Measurements from ENCODE around the gene ENPP7. TPM values are rescaled to one million over a fixed set of nuclear protein-coding genes. Genes with fewer than 3 reads are reported as not detected.
A peak's percentile ranks its signal among the peaks of the same experiment; 100 is the strongest.

Gene ENPP7
- polyA plus RNA-seq, 3 donors = not detected

DNA sequence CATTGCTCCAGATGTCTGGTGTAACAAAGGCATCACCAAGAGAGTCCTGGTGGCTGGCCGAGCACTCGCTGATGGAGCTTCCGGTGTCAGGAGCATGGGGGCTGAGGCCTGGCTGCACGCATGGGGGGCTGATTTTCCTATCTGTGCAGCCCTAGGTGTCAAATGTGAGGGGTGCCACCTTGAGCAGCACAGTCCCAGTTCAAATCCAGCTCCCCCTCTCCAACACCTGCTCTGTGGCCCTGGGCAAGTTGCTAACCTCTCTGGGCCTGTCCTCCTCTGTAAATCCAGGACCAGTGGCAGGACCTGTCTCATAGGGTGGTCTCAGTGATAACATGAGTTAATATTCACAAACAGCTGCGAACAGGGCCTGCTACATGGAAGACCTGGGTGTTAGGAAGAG, 12.9 kb downstream of the ENPP7 start:
- Histone ChIP-seq H3K27ac (ENCODE audit: low read depth in 1 of 2, low read length in 2 of 2) (no peak overlapping the region), H3K79me2 (ENCODE audit: insufficient read depth, low read length) (no peaks in the 10 kb centered on the region), H3K9me3 (replicated peaks in 1 of 2; ENCODE audit: control insufficient read depth in 1 of 2, insufficient read depth in 1 of 2, low read length in 2 of 2) (no peaks in the 10 kb centered on the region), H3K4me1 (ENCODE audit: control insufficient read depth in 1 of 2, insufficient read depth in 2 of 2, low read length in 2 of 2) (peaks cover 6 to 13% of the 10 kb centered on the region in 2 donors), H3K9ac (ENCODE audit: insufficient read depth, low read length, poor library complexity, severe bottlenecking) (no peak overlapping the region), H3K4me2 (replicated peaks; ENCODE audit: extremely low read depth, low read length, poor library complexity, severe bottlenecking) (no peak overlapping the region), H3K4me3 (replicated peaks in 1 of 3; ENCODE audit: low read depth in 2 of 3, low read length in 3 of 3) (no peak overlapping the region), H2AFZ (ENCODE audit: insufficient read depth, low read depth, low read length, poor library complexity, severe bottlenecking) (no peak overlapping the region), H4K20me1 (ENCODE audit: insufficient read depth, low read length) (no peaks in the 10 kb centered on the region), H3K27me3 (ENCODE audit: control insufficient read depth in 2 of 2, insufficient read depth in 2 of 2, low read length in 2 of 2) (peaks cover 20 to 57% of the 10 kb centered on the region in 2 donors), H3K36me3 (replicated peaks in 1 of 2; ENCODE audit: control insufficient read depth in 1 of 2, insufficient read depth in 2 of 2, low read length in 2 of 2) (no peaks in the 10 kb centered on the region)
- Mint-ChIP-seq H3K27ac (no peak overlapping the region), H3K36me3 (no peaks in the 10 kb centered on the region), H3K27me3 (ENCODE audit: low read depth in 3 of 3) (peaks cover 55 to 88% (median 65%) of the 10 kb centered on the region in 3 donors), H3K4me1 (peaks cover 14% of the 10 kb centered on the region), H3K9me3 (peaks cover 0 to 11% (median 0%) of the 10 kb centered on the region in 7 donors), H3K4me3 (no peak overlapping the region)
- DNase-seq = no peak
- WGBS (ENCODE audit: insufficient coverage) = 100% methylated on average over 3 of the region's 5 CpGs
- TF ChIP-seq, protein P1, sequence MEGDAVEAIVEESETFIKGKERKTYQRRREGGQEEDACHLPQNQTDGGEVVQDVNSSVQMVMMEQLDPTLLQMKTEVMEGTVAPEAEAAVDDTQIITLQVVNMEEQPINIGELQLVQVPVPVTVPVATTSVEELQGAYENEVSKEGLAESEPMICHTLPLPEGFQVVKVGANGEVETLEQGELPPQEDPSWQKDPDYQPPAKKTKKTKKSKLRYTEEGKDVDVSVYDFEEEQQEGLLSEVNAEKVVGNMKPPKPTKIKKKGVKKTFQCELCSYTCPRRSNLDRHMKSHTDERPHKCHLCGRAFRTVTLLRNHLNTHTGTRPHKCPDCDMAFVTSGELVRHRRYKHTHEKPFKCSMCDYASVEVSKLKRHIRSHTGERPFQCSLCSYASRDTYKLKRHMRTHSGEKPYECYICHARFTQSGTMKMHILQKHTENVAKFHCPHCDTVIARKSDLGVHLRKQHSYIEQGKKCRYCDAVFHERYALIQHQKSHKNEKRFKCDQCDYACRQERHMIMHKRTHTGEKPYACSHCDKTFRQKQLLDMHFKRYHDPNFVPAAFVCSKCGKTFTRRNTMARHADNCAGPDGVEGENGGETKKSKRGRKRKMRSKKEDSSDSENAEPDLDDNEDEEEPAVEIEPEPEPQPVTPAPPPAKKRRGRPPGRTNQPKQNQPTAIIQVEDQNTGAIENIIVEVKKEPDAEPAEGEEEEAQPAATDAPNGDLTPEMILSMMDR (IDR thresholded peaks at IDR 0.05) = no peak
- intact Hi-C loops (cut with micrococcal nuclease) = loop anchor here in 1 of 2 donors (2.0 kb wide), 1 partner anchor 247 kb away; no protein-coding TSS in a partner anchor

DNA sequence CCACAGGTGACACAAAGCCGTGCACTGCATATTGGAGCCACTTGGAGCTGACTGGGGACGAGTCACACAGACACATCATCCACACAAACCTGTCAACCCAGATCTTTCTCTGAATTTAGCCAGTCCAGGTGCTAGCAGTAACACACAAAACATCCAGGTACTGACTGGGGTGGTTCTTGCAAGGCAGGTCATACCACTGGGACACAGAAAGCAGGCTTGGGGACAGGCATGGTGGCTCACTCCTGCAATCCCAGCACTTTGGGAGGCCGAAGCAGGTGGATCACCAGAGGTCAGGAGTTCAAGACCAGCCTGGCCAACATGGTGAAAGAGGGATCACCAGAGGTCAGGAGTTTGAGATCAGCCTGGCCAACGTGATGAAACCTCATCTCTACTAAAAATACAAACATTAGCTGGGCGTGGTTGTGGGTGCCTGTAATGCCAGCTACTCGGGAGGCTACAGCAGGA, 14.9 kb downstream of the ENPP7 start:
- H3K9me3 Mint-ChIP-seq = peaks cover 0 to 9% (median 0%) of the 10 kb centered on the region in 7 donors
- peak overlapping the region in 1 of 3 experiments; percentile 20 for H3K4me3 ChIP-seq (replicated peaks in 1 of 3; ENCODE audit: low read depth in 2 of 3, low read length in 3 of 3)
- no peaks in the 10 kb centered on the region for H3K36me3 Mint-ChIP-seq
- peaks cover 14% of the 10 kb centered on the region for H3K4me1 Mint-ChIP-seq
- intact Hi-C loops (cut with micrococcal nuclease) = loop anchor here in 1 of 2 donors (2.0 kb wide), 1 partner anchor 245 kb away; no protein-coding TSS in a partner anchor
- TF ChIP-seq, protein P1 (IDR thresholded peaks at IDR 0.05) = no peak
- H4K20me1 ChIP-seq (ENCODE audit: insufficient read depth, low read length) = no peaks in the 10 kb centered on the region
- H3K4me1 ChIP-seq (ENCODE audit: control insufficient read depth in 1 of 2, insufficient read depth in 2 of 2, low read length in 2 of 2) = peaks cover 6 to 13% of the 10 kb centered on the region in 2 donors
- WGBS (ENCODE audit: insufficient coverage) = 57% methylated on average over 3 of the region's 6 CpGs
- H3K27me3 Mint-ChIP-seq (ENCODE audit: low read depth in 3 of 3) = peaks cover 58 to 85% (median 64%) of the 10 kb centered on the region in 3 donors
- peak overlapping the region; percentile 65 to 78 for H3K4me3 Mint-ChIP-seq
- no peaks in the 10 kb centered on the region for H3K79me2 ChIP-seq (ENCODE audit: insufficient read depth, low read length)
- H3K27ac ChIP-seq (ENCODE audit: low read depth in 1 of 2, low read length in 2 of 2) = no peak overlapping the region
- no peaks in the 10 kb centered on the region for H3K9me3 ChIP-seq (replicated peaks in 1 of 2; ENCODE audit: control insufficient read depth in 1 of 2, insufficient read depth in 1 of 2, low read length in 2 of 2)
- no peaks in the 10 kb centered on the region for H3K36me3 ChIP-seq (replicated peaks in 1 of 2; ENCODE audit: control insufficient read depth in 1 of 2, insufficient read depth in 2 of 2, low read length in 2 of 2)
- H2AFZ ChIP-seq (ENCODE audit: insufficient read depth, low read depth, low read length, poor library complexity, severe bottlenecking) = no peak overlapping the region
- H3K27ac Mint-ChIP-seq = peak overlapping the region in 1 of 7 donors; percentile 39
- H3K27me3 ChIP-seq (ENCODE audit: control insufficient read depth in 2 of 2, insufficient read depth in 2 of 2, low read length in 2 of 2) = peaks cover 36 to 64% of the 10 kb centered on the region in 2 donors
- peak overlapping the region; percentile 15 for H3K4me2 ChIP-seq (replicated peaks; ENCODE audit: extremely low read depth, low read length, poor library complexity, severe bottlenecking)
- no peak overlapping the region for H3K9ac ChIP-seq (ENCODE audit: insufficient read depth, low read length, poor library complexity, severe bottlenecking)
- no peak for DNase-seq
